ENCODE measurements around the gene GALNT10.

DNA sequence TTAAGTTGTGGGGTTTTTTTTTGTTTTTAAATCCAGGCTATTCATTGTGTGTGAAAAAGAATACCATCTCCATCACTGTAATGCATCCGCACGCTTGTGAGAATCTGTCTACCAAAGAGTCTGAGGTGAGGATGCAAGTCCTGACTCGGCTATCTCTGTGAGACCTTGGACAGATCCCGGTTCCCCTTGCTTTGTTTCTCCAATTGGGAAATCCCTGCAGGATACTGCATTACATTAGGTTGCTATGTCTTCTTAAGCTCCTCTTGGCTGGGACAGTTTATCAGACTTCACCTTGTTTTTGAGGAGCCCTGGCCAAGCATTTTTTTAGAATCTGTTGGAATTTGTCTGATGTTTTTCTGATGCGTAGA, 46.8 kb downstream of the GALNT10 start:
- TF ChIP-seq POLR2A (IDR thresholded peaks at IDR 0.05) = no peak
- TF ChIP-seq, protein P1, sequence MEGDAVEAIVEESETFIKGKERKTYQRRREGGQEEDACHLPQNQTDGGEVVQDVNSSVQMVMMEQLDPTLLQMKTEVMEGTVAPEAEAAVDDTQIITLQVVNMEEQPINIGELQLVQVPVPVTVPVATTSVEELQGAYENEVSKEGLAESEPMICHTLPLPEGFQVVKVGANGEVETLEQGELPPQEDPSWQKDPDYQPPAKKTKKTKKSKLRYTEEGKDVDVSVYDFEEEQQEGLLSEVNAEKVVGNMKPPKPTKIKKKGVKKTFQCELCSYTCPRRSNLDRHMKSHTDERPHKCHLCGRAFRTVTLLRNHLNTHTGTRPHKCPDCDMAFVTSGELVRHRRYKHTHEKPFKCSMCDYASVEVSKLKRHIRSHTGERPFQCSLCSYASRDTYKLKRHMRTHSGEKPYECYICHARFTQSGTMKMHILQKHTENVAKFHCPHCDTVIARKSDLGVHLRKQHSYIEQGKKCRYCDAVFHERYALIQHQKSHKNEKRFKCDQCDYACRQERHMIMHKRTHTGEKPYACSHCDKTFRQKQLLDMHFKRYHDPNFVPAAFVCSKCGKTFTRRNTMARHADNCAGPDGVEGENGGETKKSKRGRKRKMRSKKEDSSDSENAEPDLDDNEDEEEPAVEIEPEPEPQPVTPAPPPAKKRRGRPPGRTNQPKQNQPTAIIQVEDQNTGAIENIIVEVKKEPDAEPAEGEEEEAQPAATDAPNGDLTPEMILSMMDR (IDR thresholded peaks at IDR 0.05) = no peak
